T-helper 2 cell treated with Interferon-gamma antibody and Interleukin-4, amounts not matched to agents 5 μg/mL and 100 μg/mL, for 36 hours (primary cell): ENCODE measurements around the gene FHL2.

Experiments
- DNase-seq: peaks from one replicate; pipeline ENCODE4 v3.0.0; 2021; ENCODE audit warnings: low spot score
- H3K27ac Mint-ChIP-seq: one replicate; pipeline ENCODE4 v1.8.0; 2021; ENCODE audit warnings: mild to moderate bottlenecking, mixed read lengths
- H3K27me3 Mint-ChIP-seq: one replicate; pipeline ENCODE4 v1.8.0; 2021; ENCODE audit warnings: low read depth, mixed read lengths
- H3K36me3 Mint-ChIP-seq: one replicate; pipeline ENCODE4 v1.8.0; 2021; ENCODE audit warnings: low read depth, mixed read lengths
- H3K4me1 Mint-ChIP-seq: one replicate; pipeline ENCODE4 v1.8.0; 2021; ENCODE audit warnings: low read depth, mixed read lengths
- H3K4me3 Mint-ChIP-seq: one replicate; pipeline ENCODE4 v1.8.0; 2022; ENCODE audit warnings: mild to moderate bottlenecking, moderate library complexity, mixed read lengths
- H3K9me3 Mint-ChIP-seq: one replicate; pipeline ENCODE4 v1.8.0; 2021; ENCODE audit warnings: mixed read lengths

The FHL2 gene

DNA sequence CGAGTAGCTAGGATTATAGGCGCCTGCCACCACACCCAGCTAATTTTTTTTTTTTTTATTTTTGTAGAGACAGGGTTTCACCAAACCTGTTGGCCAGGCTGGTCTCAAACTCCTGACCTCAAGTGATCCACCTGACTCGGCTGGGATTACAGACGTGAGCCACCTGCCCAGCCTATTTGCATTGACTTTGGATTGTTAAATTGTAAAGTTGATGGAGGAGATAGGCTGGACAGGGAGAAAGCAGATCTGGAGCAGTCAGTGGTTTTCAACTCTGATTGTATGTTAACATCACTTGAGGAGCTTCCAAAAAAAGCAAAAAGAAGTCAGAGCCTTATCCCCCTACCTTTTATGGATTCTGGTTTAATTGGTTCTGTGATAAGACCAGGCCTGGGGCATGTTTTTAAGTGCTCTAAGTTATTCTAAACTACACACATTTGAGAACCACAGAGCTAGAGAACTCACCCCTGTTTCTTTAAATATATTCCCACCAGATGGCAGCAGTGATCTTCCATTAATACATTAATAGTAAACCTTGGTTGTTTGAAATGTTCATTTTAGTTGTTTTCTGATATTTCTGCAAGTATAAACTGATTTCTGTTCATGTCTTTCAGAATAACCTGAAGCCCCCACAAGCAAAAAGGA is 54.0 kb downstream of the FHL2 start:
- DNase-seq: no peak
- no peaks in the 10 kb centered on the region for H3K27me3 Mint-ChIP-seq
- H3K4me1 Mint-ChIP-seq: peaks cover 2% of the 10 kb centered on the region
- H3K4me3 Mint-ChIP-seq: no peak overlapping the region
- peaks cover 38% of the 10 kb centered on the region for H3K36me3 Mint-ChIP-seq
- no peak overlapping the region for H3K27ac Mint-ChIP-seq
- H3K9me3 Mint-ChIP-seq: no peaks in the 10 kb centered on the region

DNA sequence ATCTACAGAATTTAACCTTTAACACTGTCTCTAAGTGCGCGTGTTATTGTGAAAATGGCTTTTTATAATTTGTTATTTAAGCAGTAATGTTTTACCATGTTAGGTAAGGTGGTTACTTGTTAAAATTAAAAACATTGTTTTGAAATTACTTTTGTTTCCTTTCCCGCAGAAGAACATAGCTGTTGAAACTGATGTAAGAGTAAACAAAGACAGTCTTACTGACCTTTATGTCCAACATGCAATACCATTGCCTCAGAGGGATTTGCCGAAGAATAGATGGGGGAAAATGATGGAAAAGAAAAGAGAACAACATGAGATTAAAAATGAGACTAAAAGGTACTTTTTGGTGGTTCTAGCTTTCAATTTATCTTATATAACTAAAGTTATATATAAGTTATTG is 59.4 kb downstream of the FHL2 start:
- H3K27me3 Mint-ChIP-seq: no peaks in the 10 kb centered on the region
- H3K4me3 Mint-ChIP-seq: peak overlapping the region; percentile 96
- H3K27ac Mint-ChIP-seq: no peak overlapping the region
- no peaks in the 10 kb centered on the region for H3K9me3 Mint-ChIP-seq
- peaks cover 27% of the 10 kb centered on the region for H3K4me1 Mint-ChIP-seq
- DNase-seq: no peak
- peaks cover 26% of the 10 kb centered on the region for H3K36me3 Mint-ChIP-seq

DNA sequence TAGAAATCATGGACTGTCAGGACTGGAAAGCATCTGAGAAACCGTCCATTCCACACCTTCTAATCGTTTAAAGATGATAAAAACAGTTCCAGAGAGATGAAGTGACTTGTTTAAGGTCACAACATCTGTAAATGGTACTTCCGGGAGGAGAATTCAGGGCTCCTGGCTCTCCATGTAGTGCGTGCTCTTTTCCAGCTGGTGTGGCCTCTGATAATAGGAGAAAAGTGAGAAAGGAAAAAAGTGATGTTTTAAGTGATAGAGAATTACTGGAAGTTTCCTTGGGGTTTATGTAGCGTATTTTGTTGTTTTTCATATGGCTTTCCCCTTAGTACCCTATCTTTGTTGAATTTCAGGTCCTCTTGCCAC is 60.8 kb downstream of the FHL2 start:
- H3K27me3 Mint-ChIP-seq: no peaks in the 10 kb centered on the region
- H3K9me3 Mint-ChIP-seq: no peaks in the 10 kb centered on the region
- peak overlapping the region; percentile 100 for H3K27ac Mint-ChIP-seq
- H3K4me3 Mint-ChIP-seq: peak overlapping the region; percentile 96
- peaks cover 27% of the 10 kb centered on the region for H3K4me1 Mint-ChIP-seq
- DNase-seq: no peak
- H3K36me3 Mint-ChIP-seq: peaks cover 19% of the 10 kb centered on the region

DNA sequence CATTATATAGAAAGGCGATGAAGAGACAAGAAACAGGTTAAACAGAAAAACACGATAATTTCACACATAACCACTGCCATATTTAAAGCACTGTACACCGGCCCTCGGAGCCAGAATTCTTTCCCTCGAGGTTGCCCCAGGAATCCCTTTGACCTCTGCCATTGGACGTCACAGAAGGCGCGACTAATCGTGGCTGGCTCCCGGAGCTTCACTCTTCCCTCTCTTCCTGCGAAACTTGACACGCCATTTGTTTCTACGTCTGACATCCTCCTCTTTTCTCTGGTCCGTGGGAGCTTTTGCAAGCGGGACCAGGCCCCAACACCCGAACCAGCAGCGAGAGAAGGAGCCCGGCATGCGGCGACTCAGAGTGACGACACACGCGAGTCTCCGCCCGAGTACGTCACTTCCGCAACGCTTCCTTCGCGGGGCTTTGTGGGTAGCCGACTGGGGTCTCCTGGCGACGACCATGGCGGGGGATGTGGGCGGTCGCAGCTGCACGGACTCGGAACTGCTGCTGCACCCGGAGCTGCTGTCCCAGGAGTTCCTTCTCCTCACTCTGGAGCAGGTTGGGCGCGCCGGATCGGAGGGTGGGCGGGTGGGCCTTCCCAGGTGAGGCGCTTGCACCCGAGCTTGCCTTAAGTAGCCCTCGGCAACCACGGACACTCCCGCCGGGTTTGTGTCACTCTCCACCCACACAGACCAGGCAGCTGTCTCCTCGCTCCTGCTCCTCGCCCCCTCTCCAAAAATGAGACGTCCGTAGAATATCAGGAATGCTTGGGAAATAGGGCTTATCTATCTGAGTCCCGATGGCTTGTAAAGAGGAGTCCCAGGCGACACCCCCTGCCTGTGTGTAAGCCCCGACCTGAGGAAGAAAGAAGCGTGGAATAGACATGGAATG is 61.5 kb downstream of the FHL2 start, which contains the start of gene C2orf49:
Gene C2orf49, plus strand, starts transcription at position 419 of the 898 bp plus-strand sequence. Its CDS starts 48 bp downstream, at position 467.
- H3K4me1 Mint-ChIP-seq: peaks cover 27% of the 10 kb centered on the region
- DNase-seq: peak; percentile 89
- H3K4me3 Mint-ChIP-seq: peak within 1 kb of the TSS; percentile 96
- peaks cover 16% of the 10 kb centered on the region for H3K36me3 Mint-ChIP-seq
- H3K27me3 Mint-ChIP-seq: no peaks in the 10 kb centered on the region
- H3K9me3 Mint-ChIP-seq: no peaks in the 10 kb centered on the region
- H3K27ac Mint-ChIP-seq: peak within 1 kb of the TSS; percentile 100

DNA sequence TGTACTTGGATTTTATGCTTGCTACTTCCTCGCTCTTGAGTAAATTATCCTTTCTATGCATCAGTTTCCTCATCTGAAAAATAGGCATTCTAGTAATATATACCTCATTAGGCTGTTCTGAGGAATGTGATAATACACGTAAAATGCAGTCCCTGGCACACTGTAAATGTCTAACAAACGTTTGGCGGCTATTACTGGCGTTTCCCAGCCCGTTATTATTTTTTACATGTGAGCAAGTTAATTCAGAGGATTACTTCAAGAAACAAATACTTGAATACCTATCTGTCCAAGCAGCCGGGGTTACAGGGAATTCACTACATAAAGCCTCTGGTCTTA is 62.1 kb downstream of the FHL2 start:
- H3K27me3 Mint-ChIP-seq: no peaks in the 10 kb centered on the region
- H3K9me3 Mint-ChIP-seq: no peaks in the 10 kb centered on the region
- H3K4me1 Mint-ChIP-seq: peaks cover 27% of the 10 kb centered on the region
- no peak for DNase-seq
- H3K27ac Mint-ChIP-seq: peak overlapping the region; percentile 100
- H3K4me3 Mint-ChIP-seq: peak overlapping the region; percentile 96
- peaks cover 14% of the 10 kb centered on the region for H3K36me3 Mint-ChIP-seq

DNA sequence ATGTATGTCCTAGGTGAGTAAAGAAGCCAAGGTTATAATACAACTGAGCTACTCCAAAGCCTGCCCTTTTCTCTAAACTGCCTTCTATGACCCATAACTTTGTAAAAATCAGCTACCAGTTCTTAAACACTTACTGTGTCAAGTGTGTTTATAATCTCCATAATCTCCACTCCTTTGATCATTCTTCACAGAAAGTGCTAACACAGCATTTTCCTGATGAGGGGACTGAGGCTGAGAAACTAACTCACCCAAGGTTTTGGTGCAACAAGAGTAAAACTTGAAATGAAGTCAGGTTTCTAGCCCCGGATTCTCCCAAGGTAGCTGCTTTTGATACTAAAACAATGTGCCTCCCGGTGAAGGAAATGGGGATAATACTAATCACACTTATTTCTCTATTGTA is 63.4 kb downstream of the FHL2 start:
- peaks cover 30% of the 10 kb centered on the region for H3K4me1 Mint-ChIP-seq
- no peaks in the 10 kb centered on the region for H3K9me3 Mint-ChIP-seq
- H3K27ac Mint-ChIP-seq: no peak overlapping the region
- no peaks in the 10 kb centered on the region for H3K27me3 Mint-ChIP-seq
- H3K4me3 Mint-ChIP-seq: no peak overlapping the region
- no peak for DNase-seq
- H3K36me3 Mint-ChIP-seq: peaks cover 6% of the 10 kb centered on the region

DNA sequence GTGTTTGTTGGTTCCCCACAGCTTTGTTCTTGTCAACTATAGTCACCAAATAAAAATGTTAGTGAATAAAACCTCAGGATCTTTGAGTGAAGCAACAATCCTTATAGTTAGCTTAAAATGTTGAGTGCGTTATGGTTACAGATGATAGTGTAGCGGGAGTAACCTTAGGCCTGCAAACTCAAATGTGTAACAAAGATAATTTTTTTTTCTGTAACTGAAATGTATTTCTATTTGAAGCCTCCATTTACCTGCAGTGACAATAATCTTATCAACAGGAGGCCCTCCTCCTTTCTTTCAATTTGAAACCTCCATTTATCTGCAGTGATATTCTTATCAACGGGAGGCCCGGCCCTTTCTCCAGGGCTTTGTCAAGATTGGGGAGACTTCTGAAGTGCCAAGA is 64.6 kb downstream of the FHL2 start:
- H3K4me1 Mint-ChIP-seq: peaks cover 32% of the 10 kb centered on the region
- DNase-seq: no peak
- H3K27me3 Mint-ChIP-seq: no peaks in the 10 kb centered on the region
- H3K9me3 Mint-ChIP-seq: no peaks in the 10 kb centered on the region
- no peak overlapping the region for H3K27ac Mint-ChIP-seq
- no peak overlapping the region for H3K4me3 Mint-ChIP-seq
- peaks cover under 1% of the 10 kb centered on the region for H3K36me3 Mint-ChIP-seq

DNA sequence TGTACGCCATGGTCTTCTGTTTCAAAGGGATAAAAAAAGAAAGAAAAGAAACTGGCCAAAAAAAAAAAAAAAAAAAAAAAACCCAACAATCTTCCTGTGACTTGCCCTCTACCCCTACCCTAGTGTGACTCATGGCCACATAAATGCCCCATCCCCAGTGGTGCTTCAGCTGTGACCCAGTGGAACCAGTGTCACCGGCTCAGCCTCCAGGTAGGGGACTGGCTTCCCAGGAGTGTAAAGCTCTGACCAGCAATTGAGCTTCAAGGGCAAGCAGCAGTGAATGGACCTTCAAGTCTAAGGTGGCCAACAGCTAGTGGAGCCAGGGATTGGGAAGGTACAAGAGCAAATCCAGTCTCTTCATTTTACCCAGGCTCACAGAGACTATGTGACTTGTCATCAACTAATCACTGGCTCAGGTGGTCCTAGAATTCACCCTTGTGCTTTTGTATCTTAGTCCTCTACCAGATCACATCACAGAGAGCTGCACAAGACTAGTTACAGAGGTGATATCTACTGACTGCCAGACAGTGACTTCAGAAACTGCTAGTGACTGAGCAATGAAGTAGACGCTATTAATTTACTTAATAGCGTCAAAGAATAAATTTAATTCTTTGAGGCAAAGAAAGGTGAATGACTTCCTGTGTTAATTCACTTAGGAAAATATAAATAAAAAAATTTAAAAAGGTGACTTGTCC is 68.0 kb downstream of the FHL2 start:
- Mint-ChIP-seq H3K9me3 (no peaks in the 10 kb centered on the region), H3K36me3 (peaks cover 2% of the 10 kb centered on the region), H3K4me3 (peak overlapping the region; percentile 88), H3K27me3 (no peaks in the 10 kb centered on the region), H3K27ac (peak overlapping the region; percentile 83), H3K4me1 (peaks cover 26% of the 10 kb centered on the region)
- no peak for DNase-seq

DNA sequence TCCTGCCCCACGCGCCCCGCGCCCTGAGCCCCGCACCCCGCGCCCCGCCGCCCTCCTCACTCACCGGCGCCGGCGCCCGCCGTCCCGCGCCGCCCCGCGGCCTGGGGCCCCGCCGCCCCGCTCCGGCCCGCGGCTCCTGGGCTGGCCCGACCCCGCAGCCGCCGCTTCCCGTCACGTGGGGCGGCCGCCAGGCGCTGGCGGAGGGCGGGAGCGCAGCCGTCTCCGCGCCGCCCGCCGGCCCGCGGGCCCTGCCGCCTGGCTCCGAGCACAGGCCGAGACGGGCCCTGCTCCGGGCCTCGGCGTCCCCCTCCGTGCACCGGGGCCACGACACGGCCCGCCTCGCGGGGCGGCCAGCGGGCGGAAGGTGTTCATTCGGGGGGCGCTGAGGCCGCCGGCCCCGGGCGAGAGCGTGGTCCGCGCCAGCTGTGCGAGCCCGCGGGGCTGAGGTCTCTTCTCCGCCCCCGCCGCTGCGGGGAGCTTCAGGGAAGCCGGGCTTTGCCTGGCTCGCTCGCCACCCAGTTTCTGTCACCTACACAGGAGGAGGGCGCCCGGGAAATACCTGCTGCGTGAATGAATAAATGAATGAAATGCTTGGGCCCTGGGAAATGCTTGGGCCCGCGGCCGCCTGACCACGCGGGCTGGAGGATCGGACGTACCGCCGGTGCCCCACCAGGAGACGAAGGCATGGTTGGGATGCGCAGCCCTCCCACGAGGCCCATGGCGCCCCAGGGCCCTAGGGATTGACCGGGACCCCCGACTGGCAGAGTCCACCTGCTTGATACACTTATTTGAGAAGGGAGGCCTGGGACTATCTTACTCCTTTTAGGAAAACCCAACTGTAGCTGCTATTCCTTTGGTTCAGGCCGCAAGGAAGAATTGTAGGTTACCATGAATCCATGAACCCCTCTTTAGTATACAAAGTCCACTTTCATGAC is 69.0 kb downstream of the FHL2 start, which contains the start of gene TGFBRAP1:
Gene TGFBRAP1, minus strand, starts transcription at position 175 of the 935 bp plus-strand sequence. CDS start 21,434 bp downstream, outside the sequence.
- DNase-seq: peak; percentile 67
- Mint-ChIP-seq H3K36me3 (peaks cover 3% of the 10 kb centered on the region), H3K27me3 (no peaks in the 10 kb centered on the region), H3K4me3 (peak within 1 kb of the TSS; percentile 88), H3K9me3 (no peaks in the 10 kb centered on the region), H3K27ac (peak within 1 kb of the TSS; percentile 92), H3K4me1 (peaks cover 22% of the 10 kb centered on the region)

DNA sequence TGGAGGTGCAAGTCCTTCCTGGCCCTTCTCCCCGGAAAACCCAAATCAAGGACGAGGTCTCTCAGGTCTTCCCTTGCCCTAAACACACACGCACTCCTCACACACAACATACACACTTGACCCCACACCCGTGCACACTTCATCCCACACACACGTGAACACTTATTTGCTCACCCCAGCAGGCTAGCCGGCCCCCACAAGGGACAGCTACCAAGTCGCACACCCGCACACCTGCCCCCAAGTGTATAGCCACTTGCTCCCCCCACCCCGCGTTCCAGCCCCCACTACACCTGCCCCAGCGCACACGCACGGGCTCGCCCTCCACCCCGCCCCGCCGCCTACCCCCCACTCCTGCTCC is 69.7 kb downstream of the FHL2 start:
- peaks cover 23% of the 10 kb centered on the region for H3K4me1 Mint-ChIP-seq
- peaks cover 6% of the 10 kb centered on the region for H3K36me3 Mint-ChIP-seq
- peak overlapping the region; percentile 88 for H3K4me3 Mint-ChIP-seq
- DNase-seq: no peak
- H3K27ac Mint-ChIP-seq: peak overlapping the region; percentile 86
- no peaks in the 10 kb centered on the region for H3K27me3 Mint-ChIP-seq
- no peaks in the 10 kb centered on the region for H3K9me3 Mint-ChIP-seq

DNA sequence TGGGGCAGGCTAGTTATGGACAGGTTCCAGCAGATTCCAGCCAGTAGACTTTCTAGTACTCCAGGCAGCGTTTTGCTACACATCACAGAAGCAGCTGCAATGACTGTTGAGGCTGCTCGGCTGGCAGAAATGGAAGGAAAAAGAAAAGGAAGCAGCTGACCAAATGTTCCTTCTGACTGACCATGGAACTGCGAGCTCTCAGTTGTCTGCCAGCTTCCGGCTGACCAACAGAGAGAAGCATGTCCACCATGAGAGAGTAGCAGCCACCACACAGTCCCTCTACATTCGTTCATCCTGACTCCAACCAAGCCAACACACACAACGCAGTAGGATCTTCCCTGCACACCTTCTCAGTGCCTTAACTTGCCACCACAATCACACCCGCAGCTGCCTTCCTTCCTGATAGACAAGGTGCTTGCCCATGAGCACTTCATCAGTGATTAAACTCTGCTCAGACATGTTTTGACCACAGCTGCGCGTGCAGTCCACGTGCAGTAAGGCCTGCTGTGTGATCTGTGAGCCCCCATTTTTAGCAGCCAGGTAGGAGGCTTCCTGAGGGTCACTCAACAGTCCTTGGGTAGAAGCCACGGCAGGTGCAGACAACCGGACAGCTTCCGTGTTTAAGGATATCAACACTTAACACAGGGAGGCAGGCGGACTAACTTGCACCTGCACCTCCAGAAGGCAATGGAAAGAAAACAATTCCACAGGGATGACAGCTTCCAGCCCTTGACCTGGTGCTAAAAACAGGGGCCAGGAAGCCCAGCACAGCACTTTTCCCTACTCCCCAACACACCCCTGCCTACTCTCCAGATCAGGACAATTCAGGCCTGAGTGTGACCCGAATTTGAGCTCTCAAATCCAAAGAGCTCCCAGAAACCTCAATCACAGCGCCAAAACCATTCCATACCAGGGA is 70.3 kb downstream of the FHL2 start:
- Mint-ChIP-seq H3K36me3 (peaks cover 6% of the 10 kb centered on the region), H3K27ac (peak overlapping the region; percentile 86), H3K27me3 (no peaks in the 10 kb centered on the region), H3K4me1 (peaks cover 27% of the 10 kb centered on the region), H3K9me3 (no peaks in the 10 kb centered on the region), H3K4me3 (peak overlapping the region; percentile 88)
- no peak for DNase-seq

DNA sequence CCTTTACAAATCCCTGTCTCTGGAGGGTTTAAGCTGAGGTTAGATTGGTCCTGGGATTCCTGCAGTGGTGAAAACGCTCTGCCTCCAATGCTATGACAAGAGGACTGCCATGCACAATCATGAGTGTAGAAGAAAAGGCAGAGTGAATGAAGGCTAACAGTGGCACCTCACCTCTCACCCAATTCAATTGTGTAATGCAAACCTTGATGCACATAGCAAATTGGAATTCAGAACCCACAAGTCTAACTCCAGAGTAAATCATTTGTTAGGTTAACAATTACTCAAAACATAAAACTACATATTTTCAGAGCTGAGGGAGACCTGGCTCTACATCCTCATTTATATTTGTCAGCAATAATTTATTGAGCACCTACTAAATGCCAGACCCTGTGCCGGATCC is 71.2 kb downstream of the FHL2 start:
- no peak for DNase-seq
- Mint-ChIP-seq H3K9me3 (no peaks in the 10 kb centered on the region), H3K36me3 (peaks cover 6% of the 10 kb centered on the region), H3K4me1 (peaks cover 28% of the 10 kb centered on the region), H3K27me3 (no peaks in the 10 kb centered on the region), H3K4me3 (peak overlapping the region; percentile 88), H3K27ac (no peak overlapping the region)
